ENCODE data around the gene MBLAC2.

Gene MBLAC2

GRCh38 chr5:90408571-90409317, 65.8 kb downstream of the MBLAC2 start:
- Histone ChIP-seq H3K4me1 (ENCODE audit: control insufficient read depth, insufficient read depth, low read length) (no peaks in the 10 kb centered on the region), H3K9ac (ENCODE audit: low read length in 2 of 2) (peak overlapping the region; percentile 95 to 99), H3K27ac (ENCODE audit: low read length) (peak overlapping the region; percentile 91), H3K4me3 (ENCODE audit: low read length in 2 of 2) (peak overlapping the region; percentile 94 to 98), H3K27me3 (ENCODE audit: control insufficient read depth in 1 of 2, insufficient read depth in 2 of 2, low read length in 2 of 2) (no peaks in the 10 kb centered on the region), H3K9me3 (ENCODE audit: control insufficient read depth in 2 of 2, low read length in 2 of 2) (no peaks in the 10 kb centered on the region), H3K36me3 (ENCODE audit: control insufficient read depth in 2 of 2, insufficient read depth in 2 of 2, low read length in 2 of 2) (peaks cover 0 to 8% of the 10 kb centered on the region in 2 donors)
